GM19043 (cell line): ENCODE measurements around the gene MAP4K5.

ENCODE experiments used
- ATAC-seq: cut with Tn5 transposase; IDR thresholded peaks from one replicate; pipeline ENCODE4 v1.9.1; 2021; ENCODE audit warnings: low read depth; ENCODE audit not compliant: unreplicated experiment

The MAP4K5 gene

DNA sequence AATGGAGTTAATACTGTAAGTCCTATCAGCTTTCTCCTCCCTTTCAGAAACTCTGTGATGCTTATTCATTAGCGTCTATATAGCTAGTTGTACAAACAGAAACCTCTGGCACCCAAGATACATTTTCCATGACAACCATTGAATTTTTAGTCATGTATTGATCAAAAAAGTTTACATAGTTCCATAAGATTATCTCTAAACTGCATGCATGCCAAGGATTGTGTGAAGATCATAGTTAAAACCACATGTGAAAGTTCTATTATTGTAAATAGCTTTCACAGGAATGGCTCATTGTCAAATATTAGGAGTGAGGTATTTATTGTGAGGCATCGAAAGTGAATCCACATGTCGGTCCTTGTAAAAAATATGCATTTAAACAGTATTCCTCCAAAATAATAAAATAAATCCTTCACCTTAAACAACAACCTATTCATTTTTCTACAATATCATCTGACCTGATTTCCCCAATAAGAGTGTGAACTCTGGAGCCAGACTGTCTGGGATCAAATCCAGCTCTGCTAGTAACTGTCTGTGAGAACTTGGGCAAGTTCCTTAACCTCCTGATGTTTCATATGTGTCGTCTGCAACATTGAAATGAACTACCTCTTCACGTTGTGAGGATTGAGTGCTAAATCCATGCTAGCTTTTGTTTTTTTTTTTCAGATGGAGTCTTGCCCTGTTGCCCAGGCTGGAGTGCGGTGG, 125.1 kb downstream of the MAP4K5 start:
- no peak for ATAC-seq

DNA sequence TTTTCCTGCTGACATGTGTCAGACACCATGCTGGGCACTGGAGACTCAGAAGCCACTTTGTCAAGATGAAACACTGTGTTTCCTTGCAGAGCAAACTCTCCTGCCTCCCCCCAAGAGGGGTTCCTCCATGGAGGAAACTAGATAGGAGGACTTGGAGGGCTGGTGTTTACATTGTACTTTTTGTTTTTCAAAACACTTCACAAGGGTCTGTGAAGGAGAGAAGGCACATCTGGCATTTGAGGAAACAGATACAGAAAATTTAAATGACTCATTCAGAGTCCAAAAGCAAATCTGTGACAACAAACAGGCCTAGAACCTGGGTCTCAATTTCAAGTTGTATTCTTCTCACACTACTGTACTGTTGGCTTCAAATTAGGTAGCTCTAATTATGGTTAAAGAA, 128.9 kb downstream of the MAP4K5 start:
- ATAC-seq, result no peak

- ATAC-seq, result no peak
Measured at GRCh38 chr14:50402965-50403364, 129.4 kb downstream of the MAP4K5 start.

DNA sequence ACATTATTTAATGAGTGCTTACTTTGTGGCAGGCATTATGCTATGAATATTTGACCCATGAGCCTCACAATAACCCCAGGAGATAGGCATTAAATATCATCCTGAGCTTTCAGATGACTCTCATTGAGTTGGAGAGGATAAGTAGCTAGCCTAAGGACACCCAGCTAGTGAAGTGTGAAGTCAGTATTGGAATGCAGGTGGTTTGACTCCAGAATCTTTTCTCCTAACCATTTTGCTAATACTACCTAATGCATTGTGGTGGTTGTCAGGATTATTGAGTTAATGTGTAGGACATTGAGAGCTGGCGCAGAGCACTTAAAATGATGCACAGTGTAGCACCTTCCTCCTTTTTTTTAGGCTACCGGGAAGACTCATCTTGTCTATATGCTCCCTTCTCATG, 131.9 kb downstream of the MAP4K5 start:
- no peak for ATAC-seq

DNA sequence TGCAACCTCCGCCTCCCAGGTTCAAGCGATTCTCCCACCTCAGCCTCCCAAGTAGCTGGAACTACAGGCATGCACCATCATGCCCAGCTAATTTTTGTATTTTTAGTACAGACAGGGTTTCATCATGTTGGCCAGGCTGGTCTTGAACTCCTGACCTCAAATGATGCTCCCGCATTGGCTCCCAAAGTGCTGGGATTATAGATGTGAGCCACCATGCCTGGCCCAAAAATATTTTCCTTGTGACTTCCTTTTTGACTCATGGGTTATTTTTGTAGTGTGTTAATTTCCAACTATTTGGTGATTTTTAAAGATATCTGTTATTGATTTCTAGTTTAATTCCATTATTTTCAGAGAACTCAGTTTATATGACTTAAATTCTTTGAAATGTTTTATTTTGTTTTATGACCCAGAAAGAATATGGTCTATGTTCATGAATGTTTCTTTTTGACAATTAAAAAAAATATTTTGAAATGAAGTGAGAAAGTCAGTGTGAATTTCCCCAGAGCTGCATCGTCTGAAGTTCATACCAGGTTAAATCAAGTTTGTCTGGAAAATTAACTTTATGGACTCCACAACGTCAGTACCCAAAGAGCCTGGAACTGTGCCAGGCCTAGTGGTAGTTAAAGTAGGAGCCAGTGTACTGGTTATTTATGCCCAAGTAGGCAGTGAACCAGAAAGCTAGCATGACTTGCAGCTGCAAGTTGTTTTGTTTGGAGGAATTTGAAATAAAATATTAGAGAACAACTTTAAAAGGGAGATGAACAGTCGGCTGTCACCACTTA, 132.9 kb downstream of the MAP4K5 start:
- ATAC-seq, result no peak

GRCh38 chr14:50398189-50398580, 134.2 kb downstream of the MAP4K5 start:
- no peak for ATAC-seq

DNA sequence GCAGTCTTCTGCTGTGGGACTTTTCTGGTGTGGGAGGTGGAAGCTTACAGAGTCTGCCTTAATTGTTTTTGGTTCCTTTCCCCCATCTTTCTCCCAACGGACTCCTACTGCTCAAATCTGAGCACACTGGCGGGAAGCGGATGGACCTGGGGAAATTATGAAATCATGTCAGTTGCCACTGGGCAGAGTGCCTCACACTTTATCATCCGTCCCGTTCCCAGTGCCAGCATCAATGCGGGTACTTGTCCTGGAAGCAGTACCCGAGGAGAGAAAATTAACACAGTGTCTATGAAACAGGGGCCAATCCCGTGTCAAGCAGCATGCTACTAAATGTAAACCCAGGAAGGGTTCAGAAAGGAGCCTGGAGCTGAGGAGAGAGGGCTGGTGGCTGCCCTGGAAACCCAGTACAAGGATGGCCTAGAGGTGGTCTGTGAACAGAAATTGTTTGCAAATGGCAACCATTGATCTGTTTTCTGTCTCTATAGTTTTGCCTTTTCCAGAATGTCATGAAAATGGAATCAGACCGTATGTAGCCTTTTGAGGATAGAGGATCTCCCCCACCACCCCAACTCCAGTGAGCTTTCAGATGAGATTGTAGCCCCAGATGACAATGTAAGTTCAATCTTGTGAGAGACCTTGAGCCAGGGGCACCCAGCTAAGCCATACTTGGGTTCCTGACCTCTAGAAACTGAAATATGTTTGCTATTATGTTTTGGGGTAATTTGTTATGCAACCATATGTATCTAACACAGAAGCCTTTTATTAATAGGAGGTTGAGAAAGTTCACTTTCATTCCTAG, 134.8 kb downstream of the MAP4K5 start:
- ATAC-seq, result no peak

GRCh38 chr14:50396631-50397389, 135.6 kb downstream of the MAP4K5 start, which contains the start of gene CDKL1:
Gene CDKL1, minus strand, starts transcription at chr14:50396881. Its CDS starts 1,013 bp downstream, at chr14:50395868.
- ATAC-seq, result peak; percentile 40

DNA sequence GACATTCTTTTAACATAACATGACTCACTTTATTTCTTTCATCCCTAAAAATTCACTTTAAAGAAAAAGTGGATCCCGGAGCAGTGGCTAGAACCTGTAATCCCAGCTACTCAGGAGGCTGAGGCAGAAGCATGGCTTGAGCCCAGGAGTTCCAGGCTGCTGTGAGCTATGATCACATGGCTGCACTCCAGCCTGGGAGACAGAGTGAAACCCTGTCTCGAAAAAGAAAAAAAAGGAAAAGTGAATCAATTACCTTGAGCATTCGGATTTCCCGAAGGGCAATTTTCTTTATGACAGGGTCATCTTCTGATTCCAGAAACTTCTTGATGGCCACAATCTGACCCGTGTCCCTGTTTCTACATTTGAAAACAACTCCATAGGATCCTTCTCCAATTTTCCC, 136.9 kb downstream of the MAP4K5 start:
- no peak for ATAC-seq

DNA sequence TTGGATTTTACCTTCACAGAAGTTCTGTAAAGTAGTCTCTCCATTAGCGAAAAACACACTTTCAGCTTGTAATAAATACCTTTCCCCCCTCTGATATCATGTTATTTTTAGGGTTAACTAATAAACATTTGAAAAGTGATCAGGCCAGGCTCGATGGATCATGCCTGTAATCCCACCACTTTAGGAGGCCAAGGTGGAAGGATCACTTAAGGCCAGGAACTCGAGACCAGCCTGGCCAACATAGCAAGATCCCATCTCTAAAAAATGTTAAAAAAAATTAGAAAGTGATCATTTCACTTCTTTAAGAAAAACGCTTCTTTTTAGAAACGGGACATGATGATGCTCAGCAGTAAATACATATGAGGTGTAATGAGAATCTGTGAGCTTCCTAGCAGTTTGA, 137.7 kb downstream of the MAP4K5 start:
- no peak for ATAC-seq

GRCh38 chr14:50389668-50390441, 142.5 kb downstream of the MAP4K5 start:
- no peak for ATAC-seq

DNA sequence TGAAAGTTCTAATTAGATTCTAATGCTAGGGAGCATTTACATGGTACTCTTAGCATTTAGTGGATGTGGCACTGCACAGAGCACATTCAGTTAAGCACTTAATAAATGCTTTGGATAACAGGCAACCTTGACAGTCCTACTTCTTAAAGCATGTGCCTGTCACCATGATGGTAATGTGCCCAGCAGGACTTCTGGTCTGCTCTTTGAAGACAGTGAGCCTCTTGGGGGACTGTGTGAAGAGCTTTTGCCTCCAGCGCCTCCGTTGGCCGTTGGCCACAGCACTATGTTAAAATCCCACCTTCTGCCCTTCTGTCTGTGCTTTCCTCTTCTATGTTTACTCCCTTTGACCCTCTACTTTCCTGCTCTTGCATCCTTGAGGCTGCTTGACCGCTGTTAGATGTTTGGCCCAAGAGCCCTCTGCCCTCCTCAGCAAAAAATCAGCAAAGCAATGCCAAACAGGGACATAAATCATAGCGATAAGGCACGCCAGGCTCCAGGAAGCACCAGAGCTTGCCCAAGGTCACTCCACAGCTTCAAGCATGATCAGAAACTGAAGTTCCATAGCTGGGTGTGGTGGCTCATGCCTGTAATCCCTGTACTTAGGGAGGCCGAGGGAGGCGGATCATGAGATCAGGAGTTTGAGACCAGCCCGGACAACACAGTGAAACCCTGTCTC, 144.0 kb downstream of the MAP4K5 start:
- no peak for ATAC-seq

DNA sequence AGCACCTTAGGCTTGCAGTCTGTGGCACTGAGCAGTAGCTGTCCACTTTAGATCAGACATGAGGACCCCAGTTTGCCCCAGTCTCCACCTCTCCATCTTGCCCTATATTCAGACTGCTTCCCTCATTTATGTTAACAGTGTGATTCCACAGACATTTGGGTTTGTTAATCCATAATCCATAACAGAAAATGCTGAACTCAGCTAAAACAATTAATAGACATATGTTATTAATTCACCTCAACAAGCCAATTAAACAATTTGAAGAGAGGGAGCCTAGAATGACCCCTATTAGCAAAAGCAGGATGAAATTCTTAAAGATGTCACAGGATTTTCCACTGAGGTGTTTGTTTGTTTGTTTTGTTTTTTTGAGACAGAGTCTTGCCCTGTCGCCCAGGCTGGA, 144.8 kb downstream of the MAP4K5 start:
- ATAC-seq, result no peak

DNA sequence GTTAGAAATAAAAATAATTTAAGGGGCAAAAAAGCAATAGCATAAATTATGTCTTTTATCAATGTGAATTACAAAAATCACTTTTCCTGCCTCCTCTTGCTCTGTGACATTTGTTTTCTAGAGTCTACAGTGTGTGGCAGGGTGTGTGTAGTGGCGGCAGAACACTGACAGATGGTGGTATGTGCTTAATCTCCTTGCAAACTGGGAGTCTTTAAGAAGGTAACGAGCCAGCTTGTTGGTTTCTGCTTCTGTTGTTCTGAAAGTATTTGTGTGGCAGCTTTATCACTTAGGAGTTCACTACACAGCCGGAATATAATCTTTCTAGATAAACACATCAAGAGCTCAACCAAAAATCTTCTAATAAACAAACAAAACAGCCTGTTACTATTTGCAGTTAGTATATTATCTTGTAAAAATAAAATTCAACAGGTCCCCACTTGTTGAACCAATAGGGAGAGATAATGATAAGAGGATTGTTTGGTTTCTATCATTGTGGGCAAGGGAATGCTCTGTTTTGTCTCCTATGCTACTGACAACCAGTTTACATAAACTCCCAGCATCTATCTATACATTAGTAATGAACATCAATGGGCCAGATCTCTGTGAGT, 148.6 kb downstream of the MAP4K5 start:
- ATAC-seq, result no peak

DNA sequence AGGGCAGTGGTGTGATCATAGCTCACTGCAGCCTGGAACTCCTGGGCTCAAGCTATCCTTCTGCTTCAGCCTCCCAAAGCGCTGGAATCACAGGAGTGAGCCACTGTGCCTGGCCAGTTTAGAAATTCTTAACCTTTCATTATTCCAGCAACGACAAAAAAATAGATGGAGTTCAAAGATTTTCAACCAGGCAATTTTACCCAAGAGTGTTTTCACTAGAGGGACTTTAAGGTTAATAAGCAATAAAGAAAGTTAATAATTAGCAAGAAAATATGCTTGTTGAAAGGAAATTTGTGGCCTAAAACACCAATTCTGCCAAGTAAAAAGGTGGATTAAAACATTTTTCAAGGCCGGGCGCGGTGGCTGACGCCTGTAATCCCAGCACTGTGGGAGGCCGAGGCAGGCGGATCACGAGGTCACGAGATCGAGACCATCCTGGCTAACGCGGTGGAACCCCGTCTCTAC, 150.5 kb downstream of the MAP4K5 start:
- ATAC-seq, result no peak

- no peak for ATAC-seq
Measured at GRCh38 chr14:50381008-50381407, 151.4 kb downstream of the MAP4K5 start.

DNA sequence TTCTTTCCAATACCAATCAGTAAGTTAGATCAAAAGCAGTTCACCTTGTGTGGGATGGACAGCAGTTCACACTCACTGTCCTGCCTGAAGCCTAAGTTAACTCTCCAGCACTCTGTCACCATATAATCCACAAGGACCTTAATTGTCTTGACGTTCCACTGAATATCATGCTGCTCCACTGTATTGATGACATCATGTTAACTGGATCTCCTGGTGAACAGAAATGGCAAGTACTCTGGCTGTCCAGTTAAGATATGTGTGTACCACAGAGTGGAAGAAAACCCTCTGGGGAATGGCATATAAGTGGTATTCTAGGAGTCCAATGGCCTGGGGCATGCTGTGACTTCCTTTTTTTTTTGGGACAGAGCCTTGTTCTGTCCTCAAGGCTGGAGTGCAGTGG, 151.9 kb downstream of the MAP4K5 start:
- no peak for ATAC-seq

- no peak for ATAC-seq
Measured at GRCh38 chr14:50379563-50379962, 152.8 kb downstream of the MAP4K5 start.
